Spleen (tissue), 7 donors: Measurements from ENCODE around the gene SLC6A8.

Source experiments
- CTCF ChIP-seq, 11 experiments: fragments of 200-600 bp in 7 of 11; fragments of 450-650 bp in 4 of 11; sonication (generic) in 4 of 11; IDR thresholded peaks in 8 of 11; conservative IDR thresholded peaks in 3 of 11; 1 replicate in 7 of 11; 2 replicates in 4 of 11; pipeline versions ENCODE4 v1.4.0 to v1.8.0; 2016 to 2021; ENCODE audit warnings: antibody characterized with exemption in 11 of 11, inconsistent platforms in 4 of 11, mild to moderate bottlenecking in 1 of 11
- POLR2A ChIP-seq, 3 donors: fragments of 450-650 bp; IDR thresholded peaks; one replicate each; pipeline ENCODE4 v1.5.1; 2017; ENCODE audit warnings: antibody characterized with exemption in 3 of 3, mild to moderate bottlenecking in 1 of 3
- POLR2AphosphoS5 ChIP-seq, 3 donors: sonication (generic); formaldehyde crosslinking; IDR thresholded peaks; one replicate each; pipeline ENCODE4 v1.5.1; 2017; ENCODE audit warnings: antibody characterized with exemption in 3 of 3
- donor health status: DM: no; HTN: no; CAD: no; lungs with moderate emphysema.
- donor health status: DM: no; HTN: no; CAD: no.
- donor health status: DM: no; HTN: no; CAD: no.

GRCh38 chrX:153649178-153649914 lies 38.4 kb upstream of the SLC6A8 start:
- TF ChIP-seq CTCF (IDR thresholded peaks at IDR 0.05 in 8 of 11, conservative IDR thresholded peaks at IDR 0.05 in 3 of 11) (peak in 8 of 11 experiments; percentile 15 to 67 (median 43)), POLR2A (IDR thresholded peaks at IDR 0.05) (no peak), POLR2AphosphoS5 (IDR thresholded peaks at IDR 0.05) (no peak)
